GM18508 (cell line): Measurements from ENCODE around the gene TMEM151A.
A peak's percentile ranks its signal among the peaks of the same experiment; 100 is the strongest.

Experiments
- ATAC-seq: cut with Tn5 transposase; IDR thresholded peaks from one replicate; pipeline ENCODE4 v1.9.1; 2021; ENCODE audit warnings: moderate number of reproducible peaks; ENCODE audit not compliant: insufficient read depth, unreplicated experiment

TMEM151A gene

DNA sequence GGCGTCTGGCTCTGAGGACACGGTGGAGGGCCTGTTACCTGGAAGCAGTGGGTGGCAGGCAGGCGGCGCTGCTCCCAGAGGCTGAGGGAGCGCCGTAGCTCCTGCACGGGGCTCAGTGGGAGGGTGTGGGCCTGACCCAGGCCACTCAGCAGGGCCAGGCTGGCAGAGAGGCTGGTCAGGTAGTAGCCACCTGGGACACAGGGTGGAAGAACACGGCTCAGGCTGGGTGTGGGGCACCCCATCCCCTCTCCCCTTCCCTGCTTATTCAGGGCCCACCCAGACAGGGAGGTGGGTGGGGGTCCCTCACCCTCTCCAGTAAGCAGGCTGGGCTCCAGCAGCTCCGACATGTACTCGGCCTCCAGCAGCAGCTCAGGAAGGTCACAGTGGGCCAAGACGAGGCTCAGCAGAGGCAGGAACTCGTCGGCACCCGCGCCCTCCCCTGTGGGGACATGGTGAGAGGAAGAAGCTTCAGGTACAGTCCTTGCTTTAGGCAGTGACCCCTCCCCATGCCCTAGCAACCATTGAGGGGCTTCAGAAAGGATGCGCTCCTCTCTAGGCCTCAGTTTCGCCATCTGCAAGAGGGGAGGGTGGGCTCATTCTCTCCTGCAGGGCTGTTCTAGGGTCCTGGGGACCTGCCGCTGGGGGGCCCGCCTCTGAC lies 41.7 kb downstream of the TMEM151A start:
- no peak for ATAC-seq

DNA sequence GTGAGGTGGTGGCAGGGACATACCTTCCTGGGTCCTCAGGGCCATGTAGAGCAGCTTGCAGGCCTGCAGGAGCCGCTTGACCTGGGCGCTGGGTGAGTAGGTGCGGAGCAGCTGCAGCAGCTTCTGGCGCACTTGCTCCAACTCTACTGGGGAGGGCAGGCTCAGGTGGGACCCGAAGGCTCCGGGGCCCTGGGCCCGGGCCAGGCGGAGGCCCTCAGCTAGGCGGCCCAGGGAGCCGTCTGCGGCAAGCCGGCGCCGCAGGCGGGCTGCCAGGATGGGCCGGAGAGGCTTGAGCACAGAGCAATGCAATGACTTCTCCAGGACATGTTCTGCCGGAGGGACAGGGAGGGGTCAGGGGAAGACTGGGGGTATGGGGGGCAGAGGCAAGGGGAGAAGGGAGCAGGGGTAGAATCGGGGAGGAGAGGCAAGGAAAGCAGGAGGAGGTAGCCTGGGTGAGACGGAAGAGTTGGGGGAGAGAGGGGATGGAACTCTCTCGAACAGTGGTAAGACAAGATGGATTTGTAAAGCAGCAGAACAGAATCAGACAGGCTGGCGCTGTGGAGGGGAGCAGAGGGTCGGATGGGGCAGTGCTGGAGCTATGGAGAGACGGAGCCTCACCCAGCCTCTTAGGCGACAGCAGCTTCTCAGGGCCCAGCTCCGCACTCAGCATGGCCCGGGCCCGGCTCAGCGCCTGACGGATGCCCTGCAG lies 42.4 kb downstream of the TMEM151A start:
- ATAC-seq, result no peak

DNA sequence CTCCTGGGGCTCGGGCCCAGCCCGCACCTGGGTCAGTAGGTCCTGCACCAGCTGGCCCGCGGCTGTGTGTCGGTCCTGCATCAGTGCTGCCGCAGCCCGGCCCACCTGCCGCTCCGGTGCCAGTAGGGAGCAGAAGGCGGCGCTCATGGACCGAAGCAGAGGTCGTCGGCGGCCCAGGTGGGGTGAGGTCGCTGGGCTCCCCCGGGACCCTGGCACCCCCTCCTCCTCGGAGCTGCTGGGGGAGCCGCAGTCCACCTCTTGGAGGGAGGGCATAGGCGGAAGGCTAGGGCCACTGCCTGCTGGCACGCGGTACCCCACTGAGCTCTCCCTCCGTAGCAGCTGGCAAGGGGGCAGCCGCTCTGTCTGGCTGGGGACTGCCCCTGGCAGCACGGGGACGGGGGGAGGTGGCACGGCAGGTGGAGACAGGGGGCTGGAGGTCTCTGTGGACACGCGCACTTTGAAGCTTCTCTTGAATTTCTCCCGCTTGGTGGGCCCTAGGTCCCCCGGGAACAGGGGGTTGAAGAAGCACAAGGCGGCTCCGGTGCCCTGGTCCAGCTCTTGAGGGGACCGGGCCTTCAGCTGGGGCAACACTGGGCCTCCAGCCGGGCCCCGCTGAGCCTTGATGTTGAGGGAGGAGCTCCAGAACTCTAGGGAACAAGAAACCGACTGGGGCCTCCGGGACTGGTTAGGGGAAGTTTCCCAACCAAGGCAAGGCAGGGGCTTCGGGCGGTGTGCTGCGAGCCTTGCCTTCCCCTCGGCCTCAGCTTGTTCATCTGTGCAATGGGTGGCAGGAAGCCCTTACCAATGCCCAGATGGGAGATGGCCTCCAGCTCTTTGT lies 43.1 kb downstream of the TMEM151A start:
- ATAC-seq, result no peak

DNA sequence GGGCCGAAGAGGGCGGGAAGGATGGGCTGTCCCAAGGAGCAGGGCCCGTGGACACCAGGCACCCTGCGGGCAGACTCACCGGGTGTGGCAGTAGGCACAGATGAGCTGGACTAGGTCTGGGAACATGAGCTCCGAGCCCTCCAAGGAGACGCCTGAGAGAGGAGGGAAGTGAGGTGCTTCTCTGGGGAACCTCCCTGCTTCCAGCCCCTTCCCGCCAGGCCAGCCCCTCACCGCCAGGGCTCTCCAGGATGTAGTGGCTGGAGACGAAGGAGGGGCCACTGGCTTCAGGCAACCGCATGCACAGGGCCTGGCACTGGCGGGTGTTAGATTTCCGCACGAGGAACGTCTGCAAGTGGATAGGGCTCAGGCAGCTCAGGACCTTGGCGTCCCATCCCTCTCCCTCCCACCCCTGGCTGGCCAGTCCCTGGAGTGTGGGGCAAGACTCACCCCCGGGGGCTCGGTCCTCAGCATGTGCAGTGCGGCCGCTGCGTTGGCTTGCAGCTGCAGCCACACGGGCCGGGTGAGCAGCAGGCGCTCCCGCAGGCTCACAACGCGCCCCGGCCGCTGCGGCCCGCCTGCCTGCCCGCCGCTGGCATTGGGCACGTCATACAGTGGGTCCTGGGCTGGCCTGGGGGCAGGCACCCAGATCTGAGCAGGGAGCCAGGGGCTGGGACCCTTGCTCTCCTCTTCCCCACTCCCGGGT lies 44.0 kb downstream of the TMEM151A start:
- ATAC-seq, result no peak

DNA sequence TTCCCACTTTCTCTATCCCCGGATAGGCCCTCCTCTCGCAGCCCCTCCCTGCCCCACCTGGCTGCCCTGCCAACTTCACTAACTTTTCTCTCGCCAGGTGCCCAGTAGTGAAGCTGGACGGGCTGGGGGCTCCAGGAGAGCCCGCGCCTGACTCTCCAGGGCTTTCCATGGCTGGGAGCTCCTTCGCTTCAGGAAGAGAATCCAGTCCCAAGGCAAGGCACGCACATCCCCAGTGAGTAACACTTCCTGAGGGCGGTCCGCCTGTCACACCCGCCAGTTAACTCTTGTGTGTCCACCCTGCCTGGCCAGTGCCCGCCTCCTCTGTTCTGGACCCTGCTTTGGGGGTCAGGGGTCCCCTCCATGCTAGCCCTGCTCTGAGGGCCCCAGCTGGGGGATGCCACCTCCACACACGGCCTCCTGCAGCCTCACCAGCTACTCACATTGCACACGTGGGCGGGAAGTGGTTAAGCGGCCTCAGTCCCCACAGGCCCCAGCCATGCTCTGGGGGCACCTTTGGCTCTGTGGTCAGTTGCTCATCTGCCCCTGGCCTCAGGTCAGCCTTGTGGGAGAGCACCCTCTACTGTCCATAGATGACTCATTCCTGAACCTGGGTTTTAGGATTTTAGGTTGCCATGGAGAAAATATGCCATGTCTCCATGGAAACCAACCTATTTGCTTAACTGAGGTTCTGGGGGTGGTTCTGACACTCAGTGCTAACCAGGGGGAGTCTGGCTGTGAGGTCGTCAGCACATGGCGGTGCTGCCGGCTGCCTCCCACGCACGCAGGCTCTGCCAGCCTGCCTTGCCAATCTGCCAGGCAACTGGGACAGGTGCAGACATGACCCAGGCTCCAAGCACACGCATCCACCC lies 44.8 kb downstream of the TMEM151A start, which contains the start of gene RIN1:
RIN1 (minus strand) TSS at position 201 of the 869 bp plus-strand sequence; CDS start at position 169, 32 bp downstream.
- ATAC-seq, result peak; percentile 50

DNA sequence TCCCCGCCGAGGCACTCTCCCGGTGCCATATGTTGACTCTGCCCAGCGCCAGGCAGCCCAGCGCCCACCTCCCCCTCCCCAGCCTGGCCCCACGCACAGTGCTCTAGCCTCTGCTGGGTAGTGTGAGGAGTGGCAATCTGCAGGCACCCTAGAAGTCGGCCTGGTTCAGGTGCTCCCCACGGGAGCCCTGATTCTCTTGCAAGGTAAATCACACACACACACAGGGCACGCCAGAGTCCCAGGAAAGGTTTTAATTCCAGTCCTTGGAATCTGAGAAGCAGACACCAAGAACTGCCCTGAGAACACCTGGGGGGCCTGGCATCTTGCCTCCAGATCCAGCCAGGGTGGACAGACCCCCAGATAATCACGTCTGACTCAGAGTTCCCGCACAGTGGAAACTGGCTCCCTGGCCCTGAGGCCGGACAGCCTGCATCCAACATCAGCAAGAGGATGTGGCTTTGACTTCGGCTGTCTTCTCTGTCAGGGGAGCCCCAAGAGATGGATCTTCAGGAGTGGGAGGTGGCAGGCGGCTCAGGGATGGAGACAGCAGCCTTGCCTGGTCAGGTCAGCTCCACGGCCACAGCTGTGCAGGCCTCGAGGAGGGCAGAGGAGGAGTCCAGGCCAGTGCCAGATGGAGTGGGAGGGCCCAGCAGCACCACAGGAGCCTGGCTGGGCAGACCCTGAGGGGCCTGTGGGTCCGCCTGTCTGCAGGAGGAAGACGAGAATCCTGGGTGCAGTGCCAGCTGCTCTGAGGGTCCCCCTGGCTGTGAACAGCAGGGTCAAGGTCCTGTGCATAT lies 45.6 kb downstream of the TMEM151A start:
- ATAC-seq, result no peak

DNA sequence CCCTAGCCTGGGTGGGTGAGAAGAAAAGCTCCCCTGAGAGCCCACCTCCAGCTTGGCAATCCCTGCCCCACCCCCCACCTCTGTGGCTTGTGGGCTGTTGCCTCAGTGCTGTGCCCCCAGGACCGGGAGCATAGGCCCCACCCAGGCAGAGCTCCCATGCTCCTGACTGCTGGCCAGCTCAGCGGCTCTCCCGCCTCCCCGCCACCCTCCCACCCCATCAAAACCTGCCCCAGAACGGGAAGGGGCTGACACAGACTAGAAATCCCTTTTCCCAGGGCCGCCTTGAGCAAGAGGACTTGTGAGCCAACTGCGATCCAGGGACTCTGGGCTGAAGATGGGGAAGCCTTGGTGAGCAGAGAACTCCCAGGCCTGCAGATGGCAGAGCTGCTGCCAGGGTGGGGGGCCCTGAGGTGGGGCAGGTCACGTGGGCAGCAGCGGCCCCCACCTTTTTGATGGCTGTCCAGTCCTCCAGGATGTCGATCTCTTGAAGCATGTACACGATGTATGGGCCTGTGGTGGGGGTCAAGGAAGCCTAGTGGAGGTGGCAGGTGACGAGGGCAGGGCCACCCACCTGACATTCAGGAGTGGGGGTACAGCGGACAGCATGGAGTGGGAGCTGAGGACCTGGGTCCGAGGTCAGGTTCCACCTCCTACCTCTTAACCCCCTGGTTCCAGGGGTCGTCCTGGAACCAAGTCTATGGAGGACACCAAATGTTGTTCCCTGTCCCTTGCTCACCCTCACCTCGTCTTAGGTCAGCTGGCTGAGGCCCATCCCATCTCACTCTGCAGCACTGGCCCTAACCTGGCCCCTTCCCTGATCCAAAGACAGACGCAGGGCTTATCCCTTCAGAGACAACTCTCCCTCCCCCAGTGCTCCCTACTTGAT lies 46.8 kb downstream of the TMEM151A start:
- ATAC-seq, result no peak

DNA sequence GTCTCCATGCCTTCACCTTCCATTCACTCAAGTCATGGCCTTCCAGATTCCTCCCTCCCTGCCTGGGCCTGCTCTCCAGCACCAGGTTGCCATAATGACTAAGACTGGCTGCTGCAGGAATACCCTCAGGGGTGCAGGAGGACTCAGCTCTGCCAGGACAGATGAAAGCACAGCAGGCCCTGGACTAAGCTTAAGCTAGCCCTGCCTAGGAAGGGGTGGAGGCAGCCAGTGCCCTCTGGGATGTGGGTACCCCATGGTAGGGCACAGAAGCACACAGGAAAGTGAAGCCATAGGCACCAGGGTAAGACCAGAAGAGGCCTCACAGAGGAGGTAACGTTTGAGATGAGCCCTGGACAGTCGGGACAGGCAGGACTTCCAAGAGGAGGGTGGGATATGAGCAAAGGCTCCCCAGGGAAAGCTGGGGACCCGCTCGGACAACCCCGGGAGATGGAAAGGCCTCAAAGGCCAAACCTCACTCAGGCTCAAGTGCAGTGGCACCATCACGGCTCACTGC lies 47.5 kb downstream of the TMEM151A start:
- no peak for ATAC-seq

DNA sequence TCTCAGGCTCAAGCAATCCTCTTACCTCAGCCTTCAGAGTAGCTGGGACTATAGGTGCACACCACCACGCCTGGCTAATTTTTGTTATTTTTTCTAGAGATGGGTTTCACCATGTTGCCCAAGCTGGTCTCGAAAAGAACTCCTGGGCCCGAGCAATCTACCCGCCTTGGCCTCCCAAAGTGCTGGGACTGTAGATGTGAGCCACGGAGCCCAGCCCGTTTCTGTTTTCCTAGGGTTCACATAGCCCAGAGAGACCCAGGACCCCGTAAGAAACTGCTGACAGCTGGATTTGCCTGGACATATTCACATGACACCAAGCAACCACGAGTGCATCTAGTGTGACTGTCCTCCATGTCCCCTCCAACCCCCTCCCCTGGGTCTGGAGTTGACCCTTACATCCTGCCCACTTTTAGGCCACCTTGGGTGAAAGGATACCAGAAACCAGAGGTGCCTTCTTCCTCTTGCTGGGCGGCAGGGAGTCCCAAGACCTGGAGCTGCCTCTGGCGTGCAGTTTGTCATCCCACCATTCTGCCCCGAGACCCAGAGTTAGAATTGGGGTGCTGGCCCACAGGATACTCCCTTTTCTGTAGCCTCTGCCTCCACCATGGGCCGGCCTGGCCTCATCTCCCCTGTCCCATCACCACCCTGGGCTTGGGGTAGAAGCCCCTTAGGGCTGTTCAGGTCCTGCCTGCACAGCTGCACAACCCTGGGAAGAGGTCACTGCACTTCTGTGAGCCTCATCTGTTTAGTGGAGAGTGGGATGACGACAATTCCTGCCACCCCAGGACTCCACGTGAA lies 48.2 kb downstream of the TMEM151A start:
- ATAC-seq, result no peak

DNA sequence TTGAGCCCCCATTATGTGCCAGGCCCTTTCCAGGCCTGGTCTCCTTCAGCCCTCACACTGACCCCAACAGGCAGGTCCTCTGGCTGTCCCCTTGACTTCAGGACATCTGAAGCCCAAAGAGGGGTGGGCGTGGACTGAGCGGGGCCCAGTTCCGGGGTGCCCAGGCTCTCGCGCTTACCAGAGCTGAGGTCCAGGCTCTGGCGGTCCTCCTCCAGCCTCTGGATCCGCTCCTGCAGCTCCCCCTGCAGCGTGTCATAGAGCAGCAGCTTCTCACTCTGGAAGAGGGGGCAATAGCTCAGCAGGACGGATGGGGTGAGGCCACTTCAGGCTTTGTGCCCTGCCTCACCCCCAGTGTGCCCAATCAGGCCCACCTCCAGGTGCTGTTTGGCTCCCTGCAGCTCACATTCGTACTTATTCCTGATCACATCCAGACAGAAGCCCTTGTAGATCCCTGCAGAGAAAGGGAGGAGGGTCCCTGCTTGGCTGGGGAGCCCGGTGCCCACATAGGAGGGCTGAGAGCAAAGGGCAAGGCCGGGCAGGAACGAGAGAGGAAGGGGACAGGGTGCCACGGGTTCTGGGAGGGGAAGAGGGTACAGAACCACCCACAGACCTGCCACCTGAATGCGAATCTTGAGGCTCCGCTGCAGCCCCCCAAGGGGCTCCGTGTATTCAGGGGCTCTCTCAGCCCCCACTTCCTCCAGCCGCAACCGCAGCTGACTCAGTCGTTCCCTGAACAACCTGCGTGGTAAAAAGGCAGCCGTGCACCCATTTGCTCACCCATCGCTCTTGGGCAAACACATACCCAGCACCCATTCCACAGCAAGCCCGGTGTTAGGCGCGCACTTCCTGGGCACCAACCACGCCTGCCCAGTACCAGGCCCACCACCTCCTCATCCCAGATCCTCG lies 49.2 kb downstream of the TMEM151A start:
- ATAC-seq, result no peak

DNA sequence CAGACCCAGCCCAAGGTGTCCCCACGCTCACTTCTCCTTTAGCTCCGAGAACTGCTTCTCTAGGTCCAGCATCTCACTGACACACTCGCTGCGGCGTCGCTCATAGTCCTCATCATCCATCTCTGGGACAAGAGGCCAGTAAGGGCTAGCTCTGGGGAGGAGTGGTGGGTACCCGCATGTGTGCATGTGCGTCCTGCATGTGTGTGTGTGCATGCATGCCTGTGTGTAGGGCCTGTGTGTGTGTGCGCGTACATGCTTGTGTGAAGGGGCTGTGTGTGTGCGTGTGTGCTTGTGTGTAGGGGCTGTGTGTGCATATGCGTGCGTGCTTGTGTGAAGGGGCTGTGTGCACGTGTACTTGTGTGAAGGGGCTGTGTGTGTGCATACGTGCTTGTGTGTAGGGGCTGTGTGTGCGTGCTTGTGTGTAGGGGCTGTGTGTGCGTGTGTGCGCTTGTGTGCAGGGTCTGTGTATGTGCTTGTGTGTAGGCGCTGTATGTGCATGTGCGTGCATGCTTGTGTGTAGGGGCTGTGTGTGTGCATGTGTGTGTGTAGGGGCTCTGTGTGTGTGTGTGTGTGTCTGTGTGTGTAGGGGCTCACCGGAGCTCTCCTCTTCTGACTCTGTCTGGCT lies 49.9 kb downstream of the TMEM151A start:
- no peak for ATAC-seq

DNA sequence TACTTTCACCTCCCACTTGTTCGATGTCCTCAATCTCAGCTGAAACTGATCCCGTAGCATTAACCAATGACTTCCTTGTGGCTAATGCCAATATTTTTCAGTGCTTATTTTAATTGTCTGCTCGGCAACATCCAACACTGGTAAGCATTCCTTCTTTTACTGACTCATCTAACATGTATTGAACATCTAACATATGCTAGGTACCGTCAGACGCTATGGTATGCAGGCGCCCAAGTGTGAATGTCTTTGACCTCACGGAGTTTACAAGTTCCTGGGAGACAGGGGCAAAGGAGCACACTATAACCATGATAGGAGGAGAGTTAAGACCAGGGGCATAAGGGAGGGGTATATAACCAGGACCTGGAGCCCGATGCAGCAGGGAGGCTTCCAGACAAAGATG lies 51.5 kb downstream of the TMEM151A start:
- no peak for ATAC-seq

DNA sequence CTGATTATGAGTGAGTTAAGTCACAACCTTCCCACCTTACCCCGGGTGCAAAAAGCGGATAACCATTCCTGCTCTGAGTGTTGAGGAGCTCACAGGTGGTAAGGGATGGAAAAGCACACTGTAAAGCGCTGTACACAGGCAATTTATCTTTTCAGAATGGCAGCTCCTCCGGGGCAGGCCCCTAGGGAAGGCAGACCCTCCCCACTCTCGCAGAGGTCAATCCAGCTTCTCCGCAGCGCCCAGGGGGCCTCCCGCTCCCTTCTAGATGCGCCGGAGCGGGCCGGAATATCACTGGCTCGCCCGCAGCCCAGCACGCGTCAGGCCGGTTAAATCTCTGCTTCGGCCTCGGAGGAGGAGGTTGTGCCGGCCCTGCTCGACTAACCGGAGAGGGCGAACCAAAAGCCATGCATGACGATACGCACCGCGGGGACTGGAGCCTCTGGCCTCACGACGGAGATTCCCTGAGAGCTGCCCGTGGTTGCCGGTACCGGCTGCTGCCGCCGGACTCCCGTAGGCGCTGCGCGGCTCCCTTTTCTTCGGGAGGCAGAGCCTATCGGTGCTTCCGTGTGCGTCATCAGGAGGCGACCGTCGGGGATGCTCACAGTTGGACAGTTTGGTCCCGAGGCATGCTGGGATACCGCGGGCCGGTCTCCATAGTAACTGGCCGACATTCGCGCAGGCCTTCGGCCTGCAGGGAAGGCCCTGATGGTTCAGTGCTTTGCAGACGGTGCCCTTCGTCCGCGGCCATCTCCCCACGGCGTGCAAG lies 53.0 kb downstream of the TMEM151A start, which contains the start of gene BRMS1:
BRMS1 (minus strand) TSS at position 555 of the 766 bp plus-strand sequence. CDS start 2,870 bp downstream, outside the sequence.
- ATAC-seq, result no peak

DNA sequence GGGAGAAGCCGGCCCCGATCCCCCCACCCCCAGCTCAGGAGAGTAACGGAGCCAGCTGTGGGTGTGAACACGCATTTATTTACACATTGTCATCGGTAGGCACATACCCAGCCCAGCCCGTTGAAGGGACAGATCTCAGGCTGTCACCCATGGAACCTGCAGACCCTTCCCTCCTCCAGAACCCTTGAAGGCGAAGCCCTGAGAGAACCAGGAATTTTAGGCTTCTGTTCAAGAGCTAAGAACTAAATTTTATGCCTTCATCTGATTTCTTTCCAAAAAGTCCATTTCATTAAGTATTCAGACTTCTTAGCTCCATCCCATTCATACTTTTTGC lies 53.6 kb downstream of the TMEM151A start:
- no peak for ATAC-seq
